Adipose tissue (tissue), 3 donors: ENCODE data around the gene RBM15. TPM values are rescaled to one million over a fixed set of nuclear protein-coding genes. Genes with fewer than 3 reads are reported as not detected.

Experiments used
- H3K27ac ChIP-seq: one replicate; pipeline ENCODE4 v1.5.1; 2013; ENCODE audit warnings: low read depth, low read length
- WGBS, 3 donors: extraction: QIAGEN DNeasy Blood & Tissue Kit; methylation state at CpG; one replicate each; pipeline ENCODE4 v1.1.7; 2013; 5-methylcytosine and 5-hydroxymethylcytosine counted together
- polyA plus RNA-seq, 3 donors: library from polyadenylated mRNA; stranded (reverse); fragments of 200-250 nt; gene quantifications; one replicate each; pipeline ENCODE4 v1.2.3, GENCODE V29; 2013
- donor health status: healthy with polysubstance abuse.
- donor health status: Bipolar disorder and iron deficiency.
- donor health status: healthy.

Gene RBM15
- polyA plus RNA-seq, 3 donors, result 1.7 to 5.1 (median 4.0) TPM

DNA sequence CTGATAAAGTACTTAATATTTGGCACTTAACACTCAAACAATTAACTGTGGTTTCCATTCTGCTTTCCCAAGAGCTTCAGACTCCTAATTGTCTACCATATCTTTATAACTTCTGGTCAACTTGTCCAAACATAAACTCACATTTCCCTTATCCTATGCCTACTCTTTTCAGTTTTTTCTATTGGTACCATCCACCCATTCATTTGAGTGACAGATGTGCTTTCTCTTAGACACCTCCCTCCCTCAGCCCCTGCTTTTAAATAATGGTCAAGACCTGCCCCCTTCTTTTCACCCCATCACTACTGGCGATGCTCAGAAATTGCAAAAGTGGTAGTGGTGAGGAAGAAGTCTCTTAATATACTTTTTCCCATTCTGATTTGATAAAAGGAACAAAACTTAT is 46.2 kb downstream of the RBM15 start:
- no peak overlapping the region for H3K27ac ChIP-seq
- 94 to 100% (median 98%) methylated on average over 1 of the region's 1 CpG for WGBS, 3 donors

GRCh38 chr1:110387048-110387754 is 48.0 kb downstream of the RBM15 start:
- no peak overlapping the region for H3K27ac ChIP-seq
- WGBS, 3 donors, result 90 to 97% (median 94%) methylated on average over 1 of the region's 1 CpG

DNA sequence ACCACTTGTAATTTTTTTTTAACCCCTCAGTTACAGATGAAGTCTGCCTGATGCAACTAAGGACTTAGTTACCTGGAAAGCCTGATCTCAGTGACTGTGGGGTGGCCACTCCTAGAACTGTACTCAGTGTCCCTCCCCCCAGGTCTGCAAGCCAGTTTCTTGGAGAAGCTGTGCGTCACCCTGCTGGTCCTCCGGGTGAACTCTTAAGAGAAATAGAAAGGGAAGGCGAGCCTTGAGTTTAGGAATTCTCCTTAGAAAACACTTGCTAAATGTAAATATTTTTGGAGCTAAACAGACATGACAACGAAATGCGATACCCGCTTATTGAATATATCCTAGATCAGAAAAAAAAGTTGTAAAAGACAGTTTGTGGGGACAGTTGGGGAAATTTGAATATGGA is 50.9 kb downstream of the RBM15 start:
- WGBS, 3 donors, result 67 to 79% (median 75%) methylated on average over 6 of the region's 6 CpGs
- H3K27ac ChIP-seq, result no peak overlapping the region

- no peak within 1 kb of the TSS for H3K27ac ChIP-seq
- WGBS, 3 donors, result 38 to 49% (median 42%) methylated on average over 8 of the region's 8 CpGs
Observed at GRCh38 chr1:110390692-110391245, 51.6 kb downstream of the RBM15 start, which contains the start of gene SLC16A4. SLC16A4 (minus strand) TSS chr1:110391026; CDS start chr1:110389323, 1,703 bp downstream.

- WGBS, 3 donors, result 80 to 92% (median 89%) methylated on average over 2 of the region's 2 CpGs
Observed at GRCh38 chr1:110393286-110393685, 54.1 kb downstream of the RBM15 start.

GRCh38 chr1:110393691-110394492 is 54.7 kb downstream of the RBM15 start:
- WGBS, 3 donors, result 75 to 84% (median 76%) methylated on average over 3 of the region's 3 CpGs
- H3K27ac ChIP-seq, result no peak overlapping the region

More at GRCh38 chr1:110393286-110393685, 54.1 kb downstream of the RBM15 start:
- no peak overlapping the region for H3K27ac ChIP-seq

- WGBS, 3 donors, result 90 to 96% (median 94%) methylated on average over 3 of the region's 3 CpGs
Observed at GRCh38 chr1:110394493-110394820, 55.3 kb downstream of the RBM15 start.

More at GRCh38 chr1:110394493-110394820, 55.3 kb downstream of the RBM15 start:
- H3K27ac ChIP-seq, result no peak overlapping the region

Other genes with a start within 250 kb of the RBM15 start
- under 1 TPM; 0.07 to 0.45 (median 0.09) TPM for gene UBL4B, start 226.9 kb upstream of the RBM15 start, polyA plus RNA-seq
- under 1 TPM in 2 of 3 donors, not detected in 1; 0.36 to 0.91 TPM for gene SLC6A17, start 188.9 kb upstream of the RBM15 start, polyA plus RNA-seq
- 1 to 10 TPM; 3.7 to 4.9 (median 4.3) TPM for gene KCNC4, start 129.1 kb upstream of the RBM15 start, polyA plus RNA-seq
- 1 to 10 TPM in 2 of 3 donors, under 1 TPM in 1; 0.35 to 7.5 (median 2.9) TPM for gene SLC16A4, start 51.6 kb downstream of the RBM15 start, polyA plus RNA-seq
- gene LAMTOR5, start 68.3 kb downstream of the RBM15 start, polyA plus RNA-seq, result 100 to 1,000 TPM; 135 to 332 (median 309) TPM
- 1 to 10 TPM in 2 of 3 donors, under 1 TPM in 1; 0.06 to 5.1 (median 2.7) TPM for gene PROK1, start 111.8 kb downstream of the RBM15 start, polyA plus RNA-seq
- not detected for gene KCNA10, start 179.8 kb downstream of the RBM15 start, polyA plus RNA-seq